CD4-positive, alpha-beta T cell (primary cell): ENCODE data around the gene TEX12. TPM values are rescaled to one million over a fixed set of nuclear protein-coding genes. Genes with fewer than 3 reads are reported as not detected.
A peak's percentile ranks its signal among the peaks of the same experiment; 100 is the strongest.

Experiments
- ATAC-seq: fragments of 200-7000 bp; cut with Tn5 transposase; one replicate; pipeline ENCODE4 v1.10.0; 2022; ENCODE audit warnings: mild to moderate bottlenecking; ENCODE audit not compliant: poor library complexity
- CTCF ChIA-PET: fragments of 350-600 bp; sonication (Branson Sonifier 250); formaldehyde crosslinking; loops from one replicate; lab custom pipeline; 2021; ENCODE audit warnings: antibody characterized with exemption, inconsistent platforms; lab: Charles Lee
- POLR2A ChIA-PET: fragments of 350-600 bp; sonication (Branson Sonifier 250); formaldehyde crosslinking; loops from one replicate; lab custom pipeline; 2021; ENCODE audit warnings: antibody characterized with exemption, inconsistent platforms; lab: Charles Lee
- DNase-seq, 14 experiments: peaks; one replicate each; pipeline ENCODE4 v3.0.0-alpha.2; 2013 to 2020; ENCODE audit warnings: mixed read lengths in 2 of 14
- H3K27ac ChIP-seq, 2 donors: one replicate each; pipeline versions ENCODE4 v1.5.1 to v1.7.0; 2013; ENCODE audit warnings: low read length in 2 of 2, low read depth in 1 of 2, mild to moderate bottlenecking in 1 of 2
- H3K27me3 ChIP-seq, 2 experiments: 1 replicate in 1 of 2; 2 replicates in 1 of 2; pipeline versions ENCODE4 v1.6.1 to v1.7.0; 2013; ENCODE audit warnings: low read length in 2 of 2, control low read depth in 1 of 2, mild to moderate bottlenecking in 1 of 2, moderate library complexity in 1 of 2; ENCODE audit not compliant: insufficient read depth in 2 of 2, control insufficient read depth in 1 of 2
- H3K36me3 ChIP-seq: one replicate; pipeline ENCODE4 v1.6.1; 2013; ENCODE audit warnings: low read length, control low read depth; ENCODE audit not compliant: insufficient read depth
- H3K4me1 ChIP-seq: one replicate; pipeline ENCODE4 v1.6.1; 2013; ENCODE audit warnings: low read length, control low read depth; ENCODE audit not compliant: insufficient read depth
- H3K4me3 ChIP-seq: one replicate; pipeline ENCODE4 v1.5.1; 2013; ENCODE audit warnings: mild to moderate bottlenecking, low read length, moderate library complexity
- H3K9me3 ChIP-seq, 2 experiments: 1 replicate in 1 of 2; 2 replicates in 1 of 2; pipeline versions ENCODE4 v1.6.1 to v1.7.0; 2013; ENCODE audit warnings: low read length in 2 of 2, mild to moderate bottlenecking in 2 of 2, control low read depth in 1 of 2, moderate library complexity in 1 of 2; ENCODE audit not compliant: control insufficient read depth in 1 of 2, insufficient read depth in 1 of 2
- H3K27ac Mint-ChIP-seq: one replicate; pipeline ENCODE4 v1.8.0; 2020; ENCODE audit warnings: mixed read lengths
- H3K27me3 Mint-ChIP-seq: one replicate; pipeline ENCODE4 v1.8.0; 2021; ENCODE audit warnings: mixed read lengths
- H3K36me3 Mint-ChIP-seq: one replicate; pipeline ENCODE4 v1.8.0; 2021; ENCODE audit warnings: low read depth, mixed read lengths
- H3K4me1 Mint-ChIP-seq: one replicate; pipeline ENCODE4 v1.8.0; 2021; ENCODE audit warnings: low read depth, mixed read lengths
- H3K4me3 Mint-ChIP-seq: one replicate; pipeline ENCODE4 v1.8.0; 2020; ENCODE audit warnings: mild to moderate bottlenecking, mixed read lengths
- H3K9me3 Mint-ChIP-seq: one replicate; pipeline ENCODE4 v1.8.0; 2020; ENCODE audit warnings: mixed read lengths
- intact Hi-C, 2 experiments: fragments of 100-400 bp; cut with DNase I in 1 of 2; cut with micrococcal nuclease in 1 of 2; formaldehyde crosslinking; loops; one replicate each; pipeline versions ENCODE4 v1.15.1 to v1.9.0; 2023 to 2025; cut with DNase I, micrococcal nuclease
- total RNA-seq, 174 experiments: library from RNA in 2 of 174; stranded (reverse) in 2 of 174; gene quantifications; one replicate each; pipeline ENCODE4 v1.2.3 and lab custom pipeline; 2021 to 2026
- TF ChIP-seq, protein P1 (sequence below): fragments of 200-600 bp; IDR thresholded peaks from one replicate; pipeline ENCODE4 v1.8.0; 2022; ENCODE audit warnings: antibody characterized with exemption, mild to moderate bottlenecking

TEX12 gene
- total RNA-seq, 2 experiments from 2014 or later, result 0.39 to 0.82 TPM

DNA sequence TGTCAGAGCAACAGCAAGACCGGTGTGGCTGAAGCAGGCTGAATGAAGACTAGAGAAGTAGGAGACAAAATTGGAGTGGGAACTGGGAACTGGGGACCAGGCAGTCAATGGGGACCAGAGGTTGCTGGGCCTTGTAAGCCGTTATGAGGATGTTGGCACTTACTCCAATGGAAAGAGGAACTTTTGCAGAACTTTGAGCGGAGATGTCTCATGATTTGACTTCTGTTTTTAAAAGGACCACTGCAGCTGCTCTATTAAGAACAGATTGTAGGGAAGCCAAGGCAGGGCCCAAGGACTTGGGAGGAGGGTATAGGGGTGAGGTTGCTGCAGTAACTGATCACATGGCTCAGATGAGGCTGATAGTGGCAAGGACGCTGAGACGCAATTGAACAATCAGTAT lies 37.5 kb upstream of the TEX12 start:
- Mint-ChIP-seq H3K27me3 (no peaks in the 10 kb centered on the region), H3K9me3 (no peaks in the 10 kb centered on the region), H3K4me3 (no peak overlapping the region), H3K27ac (no peak overlapping the region), H3K36me3 (no peaks in the 10 kb centered on the region), H3K4me1 (no peaks in the 10 kb centered on the region)
- Histone ChIP-seq H3K9me3 (no peaks in the 10 kb centered on the region), H3K36me3 (no peaks in the 10 kb centered on the region), H3K4me1 (no peaks in the 10 kb centered on the region), H3K27me3 (no peaks in the 10 kb centered on the region), H3K4me3 (no peak overlapping the region), H3K27ac (no peak overlapping the region)
- DNase-seq (peak in 2 of 14 experiments; percentile 33 to 34), ATAC-seq (no peak)
- POLR2A ChIA-PET, result no interaction called here
- TF ChIP-seq, protein P1, sequence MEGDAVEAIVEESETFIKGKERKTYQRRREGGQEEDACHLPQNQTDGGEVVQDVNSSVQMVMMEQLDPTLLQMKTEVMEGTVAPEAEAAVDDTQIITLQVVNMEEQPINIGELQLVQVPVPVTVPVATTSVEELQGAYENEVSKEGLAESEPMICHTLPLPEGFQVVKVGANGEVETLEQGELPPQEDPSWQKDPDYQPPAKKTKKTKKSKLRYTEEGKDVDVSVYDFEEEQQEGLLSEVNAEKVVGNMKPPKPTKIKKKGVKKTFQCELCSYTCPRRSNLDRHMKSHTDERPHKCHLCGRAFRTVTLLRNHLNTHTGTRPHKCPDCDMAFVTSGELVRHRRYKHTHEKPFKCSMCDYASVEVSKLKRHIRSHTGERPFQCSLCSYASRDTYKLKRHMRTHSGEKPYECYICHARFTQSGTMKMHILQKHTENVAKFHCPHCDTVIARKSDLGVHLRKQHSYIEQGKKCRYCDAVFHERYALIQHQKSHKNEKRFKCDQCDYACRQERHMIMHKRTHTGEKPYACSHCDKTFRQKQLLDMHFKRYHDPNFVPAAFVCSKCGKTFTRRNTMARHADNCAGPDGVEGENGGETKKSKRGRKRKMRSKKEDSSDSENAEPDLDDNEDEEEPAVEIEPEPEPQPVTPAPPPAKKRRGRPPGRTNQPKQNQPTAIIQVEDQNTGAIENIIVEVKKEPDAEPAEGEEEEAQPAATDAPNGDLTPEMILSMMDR, result no peak
- intact Hi-C loops, result no loop called here
- CTCF ChIA-PET, result no interaction called here

DNA sequence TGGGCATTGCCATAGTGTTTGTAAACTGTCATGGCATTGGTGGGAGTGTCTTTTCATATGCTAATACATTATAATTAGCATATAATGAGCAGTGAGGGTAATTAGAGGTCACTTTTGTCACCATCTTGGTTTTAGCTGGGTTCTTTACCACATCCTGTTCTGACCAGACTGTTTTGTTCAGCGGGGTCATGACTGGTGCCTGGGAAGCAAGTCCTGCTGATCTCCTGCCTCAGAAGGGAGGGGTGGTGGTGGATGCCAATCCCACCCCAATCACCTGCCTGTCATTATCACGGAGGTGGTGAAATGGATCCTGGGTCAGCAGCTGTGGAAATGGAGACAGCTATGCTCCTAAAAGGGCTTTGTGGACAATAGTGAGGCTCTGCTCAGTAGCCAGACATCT lies 34.4 kb upstream of the TEX12 start:
- H3K9me3 Mint-ChIP-seq, result no peaks in the 10 kb centered on the region
- H3K4me1 ChIP-seq, result no peaks in the 10 kb centered on the region
- H3K27me3 ChIP-seq, result no peaks in the 10 kb centered on the region
- no peaks in the 10 kb centered on the region for H3K4me1 Mint-ChIP-seq
- POLR2A ChIA-PET, result no interaction called here
- H3K27ac Mint-ChIP-seq, result no peak overlapping the region
- TF ChIP-seq, protein P1, result no peak
- CTCF ChIA-PET, result no interaction called here
- ATAC-seq, result no peak
- H3K27ac ChIP-seq, result no peak overlapping the region
- H3K9me3 ChIP-seq, result no peaks in the 10 kb centered on the region
- intact Hi-C loops, result no loop called here
- DNase-seq, result no peak
- H3K27me3 Mint-ChIP-seq, result no peaks in the 10 kb centered on the region
- no peak overlapping the region for H3K4me3 ChIP-seq
- no peak overlapping the region for H3K4me3 Mint-ChIP-seq
- H3K36me3 ChIP-seq, result no peaks in the 10 kb centered on the region
- H3K36me3 Mint-ChIP-seq, result no peaks in the 10 kb centered on the region

DNA sequence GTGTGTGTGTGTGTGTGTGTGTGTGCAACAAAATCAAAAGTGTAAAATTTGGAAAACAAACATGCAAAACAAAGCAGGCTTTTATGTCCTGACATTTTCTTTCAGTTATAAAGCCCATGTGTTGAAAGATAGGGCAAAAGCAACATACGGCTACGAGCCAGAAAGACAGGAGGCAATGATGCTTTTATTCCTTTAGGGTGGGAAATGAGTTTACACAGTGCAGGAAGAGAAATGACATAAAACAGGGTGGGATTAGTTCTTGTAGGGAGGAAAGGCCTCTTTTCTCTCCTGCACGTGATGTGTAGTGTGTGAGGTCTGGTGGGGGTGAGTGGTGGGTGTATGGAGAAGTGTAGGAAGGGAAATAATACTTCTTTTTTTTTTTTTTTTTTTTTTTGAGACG lies 32.7 kb upstream of the TEX12 start:
- Histone ChIP-seq H3K9me3 (no peaks in the 10 kb centered on the region), H3K36me3 (no peaks in the 10 kb centered on the region), H3K27ac (no peak overlapping the region), H3K27me3 (no peaks in the 10 kb centered on the region), H3K4me3 (no peak overlapping the region), H3K4me1 (no peaks in the 10 kb centered on the region)
- Mint-ChIP-seq H3K4me1 (no peaks in the 10 kb centered on the region), H3K9me3 (no peaks in the 10 kb centered on the region), H3K27me3 (no peaks in the 10 kb centered on the region), H3K27ac (no peak overlapping the region), H3K36me3 (no peaks in the 10 kb centered on the region), H3K4me3 (no peak overlapping the region)
- TF ChIP-seq, protein P1, result no peak
- ChIA-PET POLR2A (interaction anchor here (0.8 kb wide), 1 partner anchor 419 kb away, joined by 4 read pairs; no protein-coding TSS in a partner anchor), CTCF (interaction anchor here (0.6 kb wide), 1 partner anchor 21 kb away, joined by 3 read pairs; no protein-coding TSS in a partner anchor)
- DNase-seq (no peak), ATAC-seq (no peak)
- intact Hi-C loops, result no loop called here
